Measurements from ENCODE around the gene C14orf180.

Gene C14orf180

DNA sequence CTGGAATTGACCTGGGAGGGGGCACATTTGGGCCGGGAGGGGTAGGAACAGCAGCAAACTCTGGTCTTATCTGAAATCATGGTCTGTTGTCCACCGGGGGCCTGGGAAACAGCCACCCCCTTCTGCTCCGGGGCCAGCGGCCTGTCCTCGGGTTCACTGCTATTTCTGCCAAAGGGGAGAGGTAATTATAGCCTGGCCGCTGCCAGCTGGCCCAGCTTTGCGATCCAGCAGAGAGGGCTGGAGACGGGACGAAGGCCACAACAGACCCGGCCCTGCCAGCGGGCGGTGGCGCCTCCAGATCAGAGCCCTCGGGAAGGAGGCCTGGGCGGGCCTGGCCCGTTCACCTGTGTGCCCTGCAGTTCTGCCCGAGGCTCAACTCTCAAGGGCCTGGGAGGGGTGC, at the start of gene C14orf180:
C14orf180 (plus strand) TSS at position 258 of the 400 bp plus-strand sequence. CDS start 6,667 bp downstream, outside the sequence.
- DNase-seq (ENCODE audit: low read depth): no peak
- TF ChIP-seq POLR2A (IDR thresholded peaks at IDR 0.05; ENCODE audit: extremely low read depth, insufficient read length): no peak
- TF ChIP-seq, protein P1, sequence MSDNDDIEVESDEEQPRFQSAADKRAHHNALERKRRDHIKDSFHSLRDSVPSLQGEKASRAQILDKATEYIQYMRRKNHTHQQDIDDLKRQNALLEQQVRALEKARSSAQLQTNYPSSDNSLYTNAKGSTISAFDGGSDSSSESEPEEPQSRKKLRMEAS (IDR thresholded peaks at IDR 0.05; ENCODE audit: low read depth, low read length): no peak
- no peak for TF ChIP-seq MYC (IDR thresholded peaks at IDR 0.05; ENCODE audit: low read depth, low read length)
- TF ChIP-seq, protein P2, sequence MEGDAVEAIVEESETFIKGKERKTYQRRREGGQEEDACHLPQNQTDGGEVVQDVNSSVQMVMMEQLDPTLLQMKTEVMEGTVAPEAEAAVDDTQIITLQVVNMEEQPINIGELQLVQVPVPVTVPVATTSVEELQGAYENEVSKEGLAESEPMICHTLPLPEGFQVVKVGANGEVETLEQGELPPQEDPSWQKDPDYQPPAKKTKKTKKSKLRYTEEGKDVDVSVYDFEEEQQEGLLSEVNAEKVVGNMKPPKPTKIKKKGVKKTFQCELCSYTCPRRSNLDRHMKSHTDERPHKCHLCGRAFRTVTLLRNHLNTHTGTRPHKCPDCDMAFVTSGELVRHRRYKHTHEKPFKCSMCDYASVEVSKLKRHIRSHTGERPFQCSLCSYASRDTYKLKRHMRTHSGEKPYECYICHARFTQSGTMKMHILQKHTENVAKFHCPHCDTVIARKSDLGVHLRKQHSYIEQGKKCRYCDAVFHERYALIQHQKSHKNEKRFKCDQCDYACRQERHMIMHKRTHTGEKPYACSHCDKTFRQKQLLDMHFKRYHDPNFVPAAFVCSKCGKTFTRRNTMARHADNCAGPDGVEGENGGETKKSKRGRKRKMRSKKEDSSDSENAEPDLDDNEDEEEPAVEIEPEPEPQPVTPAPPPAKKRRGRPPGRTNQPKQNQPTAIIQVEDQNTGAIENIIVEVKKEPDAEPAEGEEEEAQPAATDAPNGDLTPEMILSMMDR (IDR thresholded peaks at IDR 0.05; ENCODE audit: low read depth, low read length): no peak
- H3K4me3 ChIP-seq (ENCODE audit: low read depth, low read length): no peak within 1 kb of the TSS

DNA sequence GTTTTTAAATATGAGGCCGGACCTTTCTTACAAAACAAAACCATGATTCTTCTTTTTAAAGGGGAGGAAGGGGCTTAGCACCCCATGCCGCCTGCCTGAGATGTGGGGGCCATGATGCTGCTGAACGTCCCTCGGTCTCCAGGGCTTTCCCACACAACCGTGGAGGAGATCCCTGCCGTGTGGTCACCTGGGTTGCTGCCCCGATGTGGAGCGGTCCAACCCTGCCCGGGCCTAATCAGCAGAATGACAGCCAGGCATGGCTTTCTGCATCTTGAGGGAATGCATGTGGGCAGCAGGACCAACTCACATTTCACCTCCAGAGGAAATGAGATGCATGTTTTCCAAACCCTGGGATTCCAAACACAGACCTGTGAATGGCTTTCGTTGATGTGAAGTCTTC, 48.9 kb upstream of the C14orf180 start:
- TF ChIP-seq, protein P1 (IDR thresholded peaks at IDR 0.05; ENCODE audit: low read depth, low read length): no peak
- TF ChIP-seq, protein P2 (IDR thresholded peaks at IDR 0.05; ENCODE audit: low read depth, low read length): no peak
- TF ChIP-seq POLR2A (IDR thresholded peaks at IDR 0.05; ENCODE audit: extremely low read depth, insufficient read length): no peak
- no peak for TF ChIP-seq MYC (IDR thresholded peaks at IDR 0.05; ENCODE audit: low read depth, low read length)
- no peak overlapping the region for H3K4me3 ChIP-seq (ENCODE audit: low read depth, low read length)
- no peak for DNase-seq (ENCODE audit: low read depth)

DNA sequence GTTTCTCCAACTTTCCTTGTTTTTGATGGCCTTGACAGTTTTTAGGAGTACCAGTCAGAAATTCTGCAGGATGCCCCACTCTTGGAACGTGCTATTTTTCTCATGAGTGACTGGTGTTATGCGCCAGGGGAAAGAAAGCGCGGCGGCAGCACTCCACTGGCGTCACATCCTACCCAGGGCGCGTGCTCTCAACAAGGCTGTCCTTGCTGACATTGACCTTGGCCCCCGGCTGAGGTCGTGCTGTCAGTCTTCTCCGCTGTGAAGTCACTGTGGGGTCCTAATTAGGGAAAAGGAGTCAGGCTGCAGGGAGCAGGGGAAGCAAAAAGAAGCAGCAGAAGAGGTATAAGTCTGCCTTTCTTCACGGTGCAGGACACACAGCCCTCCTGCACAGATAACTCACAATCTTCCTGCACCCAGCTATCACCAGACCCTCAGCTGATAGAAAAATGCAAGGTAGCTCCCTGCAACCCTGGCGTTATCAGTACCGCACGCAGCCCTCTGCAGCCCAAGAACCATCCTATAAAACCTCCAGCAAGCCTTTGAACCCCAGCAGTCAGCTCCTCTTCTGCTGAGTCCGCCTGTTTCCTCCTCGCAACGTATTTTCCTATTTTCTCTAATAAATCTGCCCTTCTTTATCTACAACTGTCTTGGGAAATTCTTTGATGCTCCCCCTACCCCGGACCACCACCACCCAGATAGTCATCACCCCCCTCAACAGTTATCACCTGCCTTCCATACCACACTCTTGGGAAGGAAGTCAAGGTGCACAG, 48.0 kb upstream of the C14orf180 start:
- TF ChIP-seq, protein P2 (IDR thresholded peaks at IDR 0.05; ENCODE audit: low read depth, low read length): no peak
- TF ChIP-seq MYC (IDR thresholded peaks at IDR 0.05; ENCODE audit: low read depth, low read length): no peak
- TF ChIP-seq, protein P1 (IDR thresholded peaks at IDR 0.05; ENCODE audit: low read depth, low read length): no peak
- no peak for TF ChIP-seq POLR2A (IDR thresholded peaks at IDR 0.05; ENCODE audit: extremely low read depth, insufficient read length)
- no peak for DNase-seq (ENCODE audit: low read depth)
- H3K4me3 ChIP-seq (ENCODE audit: low read depth, low read length): no peak overlapping the region

DNA sequence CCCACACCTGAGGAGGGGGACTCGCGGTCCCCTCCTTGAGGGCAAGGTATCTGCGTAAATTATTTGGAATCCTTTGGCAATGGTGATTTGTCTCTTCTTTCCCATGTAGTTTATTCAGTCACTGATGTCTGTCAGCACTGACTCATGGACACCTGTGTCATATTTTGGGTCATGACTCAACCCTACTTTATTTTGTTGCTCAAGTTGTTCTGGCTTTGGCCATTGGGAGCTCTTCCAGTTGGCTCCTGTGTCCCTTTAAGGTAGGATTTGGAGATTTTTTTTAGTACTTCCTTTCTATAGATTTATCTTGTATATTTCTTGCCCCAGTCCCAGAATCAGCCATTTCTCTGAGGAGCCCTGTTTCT, 47.4 kb upstream of the C14orf180 start:
- TF ChIP-seq, protein P1 (IDR thresholded peaks at IDR 0.05; ENCODE audit: low read depth, low read length): no peak
- TF ChIP-seq POLR2A (IDR thresholded peaks at IDR 0.05; ENCODE audit: extremely low read depth, insufficient read length): no peak
- TF ChIP-seq, protein P2 (IDR thresholded peaks at IDR 0.05; ENCODE audit: low read depth, low read length): no peak
- no peak for TF ChIP-seq MYC (IDR thresholded peaks at IDR 0.05; ENCODE audit: low read depth, low read length)

DNA sequence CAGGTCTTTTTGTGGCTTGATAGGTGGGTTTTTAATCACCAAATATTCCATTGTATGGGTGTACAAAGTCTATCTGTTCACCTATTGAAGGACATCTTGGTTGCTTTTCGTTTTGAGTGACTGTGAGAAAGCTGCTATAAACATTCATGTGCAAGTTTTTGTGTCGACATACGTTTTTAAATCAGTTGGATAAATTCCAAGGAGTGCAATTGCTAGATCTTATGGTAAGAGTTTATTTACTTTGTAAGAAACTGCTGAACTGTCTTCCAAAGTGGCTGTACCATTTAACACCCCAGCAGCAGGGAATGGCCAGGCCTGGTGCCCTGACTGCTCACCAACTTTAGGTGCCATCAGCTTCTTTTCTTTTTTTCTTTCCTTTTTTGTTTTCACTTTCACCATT, 45.5 kb upstream of the C14orf180 start:
- no peak for DNase-seq (ENCODE audit: low read depth)
- TF ChIP-seq MYC (IDR thresholded peaks at IDR 0.05; ENCODE audit: low read depth, low read length): no peak
- TF ChIP-seq, protein P2 (IDR thresholded peaks at IDR 0.05; ENCODE audit: low read depth, low read length): no peak
- no peak for TF ChIP-seq POLR2A (IDR thresholded peaks at IDR 0.05; ENCODE audit: extremely low read depth, insufficient read length)
- TF ChIP-seq, protein P1 (IDR thresholded peaks at IDR 0.05; ENCODE audit: low read depth, low read length): no peak
- H3K4me3 ChIP-seq (ENCODE audit: low read depth, low read length): no peak overlapping the region

More for the DNA sequence above, 47.4 kb upstream of the C14orf180 start:
- no peak for DNase-seq (ENCODE audit: low read depth)
- H3K4me3 ChIP-seq (ENCODE audit: low read depth, low read length): no peak overlapping the region

Data from NB4 (cell line).